ACC112 (cell line): ENCODE measurements around the gene OR52A5.
"Not testable (repeated sequence)": the region's sequence is repeated elsewhere in the genome, so short reads cannot be mapped to it uniquely, and the experiment has no call there.

Source experiments
- H2AFZ ChIP-seq: fragments of 200-600 bp; sonication (generic); one replicate; pipeline ENCODE4 v1.6.0; 2017; ENCODE audit warnings: antibody characterized with exemption, low read length; ENCODE audit not compliant: unreplicated experiment
- H3K27ac ChIP-seq: fragments of 200-600 bp; sonication (generic); 2 replicates; pipeline ENCODE4 v1.5.1; 2014; ENCODE audit warnings: low read depth, mild to moderate bottlenecking, antibody characterized with exemption, low read length, moderate library complexity
- H3K27me3 ChIP-seq: fragments of 200-600 bp; sonication (generic); 2 replicates; pipeline ENCODE4 v1.6.1; 2014; ENCODE audit warnings: mild to moderate bottlenecking, antibody characterized with exemption, low read length, moderate library complexity, mixed read lengths; ENCODE audit not compliant: insufficient read depth
- H3K36me3 ChIP-seq: fragments of 200-600 bp; sonication (generic); 2 replicates; pipeline ENCODE4 v1.6.1; 2016; ENCODE audit warnings: mild to moderate bottlenecking, antibody characterized with exemption, low read length, moderate library complexity, mixed read lengths; ENCODE audit not compliant: insufficient read depth
- H3K4me1 ChIP-seq: fragments of 200-600 bp; sonication (generic); one replicate; pipeline ENCODE4 v1.6.1; 2016; ENCODE audit warnings: low read length, mixed read lengths; ENCODE audit not compliant: insufficient read depth, unreplicated experiment, control insufficient read depth
- H3K4me3 ChIP-seq: fragments of 200-600 bp; sonication (generic); 2 replicates; pipeline ENCODE4 v1.5.1; 2014; ENCODE audit warnings: mild to moderate bottlenecking, low read depth, low read length
- H3K79me2 ChIP-seq: fragments of 200-600 bp; sonication (generic); one replicate; pipeline ENCODE4 v1.6.0; 2016; ENCODE audit warnings: low read length; ENCODE audit not compliant: control insufficient read depth, unreplicated experiment, insufficient read depth

Gene OR52A5

GRCh38 chr11:5153574-5154431 lies 15.6 kb upstream of the OR52A5 start:
- no peak overlapping the region for H2AFZ ChIP-seq
- H3K27me3 ChIP-seq = peaks cover 16% of the 10 kb centered on the region
- H3K4me1 ChIP-seq = no peaks in the 10 kb centered on the region
- H3K4me3 ChIP-seq = no peak overlapping the region
- H3K36me3 ChIP-seq = no peaks in the 10 kb centered on the region
- no peak overlapping the region for H3K27ac ChIP-seq
- H3K79me2 ChIP-seq = no peaks in the 10 kb centered on the region

DNA sequence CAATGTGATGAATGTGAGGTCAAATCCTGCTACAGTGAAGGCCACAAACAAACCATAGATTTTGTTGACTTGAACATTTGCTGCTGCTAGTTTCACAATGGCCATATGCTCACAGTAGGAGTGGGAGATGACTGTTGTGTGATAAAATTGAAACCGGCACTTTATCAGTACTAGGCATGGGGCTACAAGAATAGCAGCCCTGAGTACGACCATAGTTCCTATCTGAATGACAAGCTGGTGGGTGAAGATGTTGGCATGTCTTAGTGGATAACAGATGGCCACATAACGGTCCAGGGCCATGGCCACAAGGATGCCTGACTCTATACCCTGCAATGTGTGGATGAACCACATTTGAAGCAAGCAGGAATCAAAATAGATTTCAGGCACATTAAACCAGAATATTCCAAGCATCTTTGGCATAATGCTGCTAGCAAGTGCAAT lies 13.6 kb upstream of the OR52A5 start:
- peaks cover 16% of the 10 kb centered on the region for H3K27me3 ChIP-seq
- H3K79me2 ChIP-seq = no peaks in the 10 kb centered on the region
- H3K4me1 ChIP-seq = no peaks in the 10 kb centered on the region
- no peak overlapping the region for H2AFZ ChIP-seq
- H3K36me3 ChIP-seq = no peaks in the 10 kb centered on the region
- no peak overlapping the region for H3K27ac ChIP-seq
- H3K4me3 ChIP-seq = no peak overlapping the region

DNA sequence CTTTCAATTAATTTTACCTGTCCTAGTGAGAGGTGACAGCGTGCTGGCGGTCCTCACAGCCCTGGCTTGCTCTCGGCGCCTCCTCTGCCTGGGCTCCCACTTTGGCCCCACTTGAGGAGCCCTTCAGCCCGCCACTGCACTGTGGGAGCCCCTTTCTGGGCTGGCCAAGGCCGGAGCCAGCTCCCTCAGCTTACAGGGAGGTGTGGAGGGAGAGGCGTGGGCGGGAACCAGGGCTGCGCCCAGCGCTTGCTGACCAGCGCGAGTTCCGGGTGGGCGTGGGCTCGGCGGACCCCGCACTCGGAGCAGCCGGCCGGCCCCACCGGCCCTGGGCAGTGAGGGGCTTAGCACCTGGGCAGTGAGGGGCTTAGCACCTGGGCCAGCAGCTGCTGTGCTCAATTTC lies 6.0 kb upstream of the OR52A5 start:
- H3K79me2 ChIP-seq, H3K4me3 ChIP-seq, H3K27me3 ChIP-seq, H2AFZ ChIP-seq, H3K27ac ChIP-seq, H3K36me3 ChIP-seq, H3K4me1 ChIP-seq: not testable (repeated sequence)

DNA sequence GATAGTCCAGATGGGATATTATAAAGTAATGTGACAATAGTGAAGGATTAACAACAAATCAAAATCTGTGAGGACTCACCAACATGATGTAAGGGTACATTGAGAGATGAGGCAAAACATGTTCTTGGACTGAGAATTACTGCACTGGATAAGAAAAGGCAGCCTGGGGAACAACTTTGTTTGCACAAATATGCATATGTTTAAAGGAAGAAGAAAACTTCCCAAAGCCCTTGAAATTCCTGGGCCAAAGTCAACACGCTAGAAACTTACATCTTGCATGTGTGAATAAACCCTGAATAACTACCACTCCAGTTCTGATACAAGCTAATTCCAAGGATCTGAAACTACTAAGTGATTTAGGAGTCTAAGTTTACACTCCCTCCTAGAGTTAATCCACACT lies 1.1 kb downstream of the OR52A5 start:
- H2AFZ ChIP-seq = no peak overlapping the region
- H3K36me3 ChIP-seq = no peaks in the 10 kb centered on the region
- H3K79me2 ChIP-seq = no peaks in the 10 kb centered on the region
- no peaks in the 10 kb centered on the region for H3K4me1 ChIP-seq
- H3K4me3 ChIP-seq = no peak overlapping the region
- no peak overlapping the region for H3K27ac ChIP-seq
- H3K27me3 ChIP-seq = peaks cover 10% of the 10 kb centered on the region; the same call in 1 of the 2 replicates

GRCh38 chr11:5136261-5136660 lies 1.9 kb downstream of the OR52A5 start:
- Histone ChIP-seq H2AFZ (no peak overlapping the region), H3K27me3 (peaks cover 10% of the 10 kb centered on the region; the same call in 1 of the 2 replicates), H3K4me1 (no peaks in the 10 kb centered on the region), H3K27ac (no peak overlapping the region), H3K36me3 (no peaks in the 10 kb centered on the region), H3K79me2 (no peaks in the 10 kb centered on the region), H3K4me3 (no peak overlapping the region)

- Histone ChIP-seq H3K79me2 (no peaks in the 10 kb centered on the region), H3K27ac (no peak overlapping the region), H3K36me3 (no peaks in the 10 kb centered on the region), H2AFZ (no peak overlapping the region), H3K4me3 (no peak overlapping the region), H3K4me1 (no peaks in the 10 kb centered on the region), H3K27me3 (0 out of 2 replicates have a peak, but pooled peaks cover 4% of the 10 kb centered on the region)
Measured at GRCh38 chr11:5131584-5132335, 6.4 kb downstream of the OR52A5 start.

- H3K79me2 ChIP-seq = no peaks in the 10 kb centered on the region
- no peak overlapping the region for H3K27ac ChIP-seq
- no peaks in the 10 kb centered on the region for H3K4me1 ChIP-seq
- no peaks in the 10 kb centered on the region for H3K27me3 ChIP-seq
- H3K36me3 ChIP-seq = no peaks in the 10 kb centered on the region
- no peak overlapping the region for H2AFZ ChIP-seq
- H3K4me3 ChIP-seq = no peak overlapping the region
Measured at GRCh38 chr11:5129457-5129877, 8.7 kb downstream of the OR52A5 start.

- Histone ChIP-seq H3K4me1 (no peaks in the 10 kb centered on the region), H2AFZ (no peak overlapping the region), H3K36me3 (no peaks in the 10 kb centered on the region), H3K27me3 (no peaks in the 10 kb centered on the region), H3K27ac (no peak overlapping the region), H3K79me2 (no peaks in the 10 kb centered on the region), H3K4me3 (no peak overlapping the region)
Measured at GRCh38 chr11:5124891-5125620, 13.1 kb downstream of the OR52A5 start.

DNA sequence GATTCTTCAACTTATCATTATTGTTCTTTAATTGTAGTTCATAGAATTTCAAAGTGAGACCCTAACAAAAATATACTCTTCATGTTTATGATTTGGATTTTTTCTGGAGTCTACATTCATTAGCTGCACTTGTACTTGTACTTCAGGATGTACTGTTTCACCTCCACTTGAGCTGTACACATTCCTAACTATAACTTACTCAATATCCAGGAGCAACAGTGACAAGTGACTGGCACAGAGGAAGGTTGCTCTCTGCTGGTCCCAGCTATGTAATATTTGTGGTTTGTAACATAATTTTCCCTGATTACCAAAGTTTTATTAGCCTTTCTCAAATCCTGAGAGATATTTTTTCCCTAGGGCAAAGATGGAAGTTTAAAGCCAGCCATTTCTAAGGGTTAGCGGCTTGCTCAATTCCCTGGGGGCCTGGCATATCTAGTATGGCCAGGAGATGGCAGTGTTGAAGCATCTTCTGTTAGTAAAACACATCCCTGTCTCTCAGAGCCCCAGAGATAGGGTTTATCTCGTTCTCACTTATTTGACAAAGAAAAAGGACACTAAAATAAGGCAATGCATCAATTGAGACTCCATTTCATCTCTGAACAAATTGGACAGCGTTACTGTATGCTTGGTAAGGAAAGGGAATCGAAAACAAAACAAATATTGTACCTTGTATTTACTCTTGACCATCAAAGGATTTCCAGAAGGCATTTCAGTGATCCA lies 14.2 kb downstream of the OR52A5 start:
- H3K36me3 ChIP-seq = no peaks in the 10 kb centered on the region
- no peak overlapping the region for H3K27ac ChIP-seq
- H3K4me1 ChIP-seq = no peaks in the 10 kb centered on the region
- no peaks in the 10 kb centered on the region for H3K27me3 ChIP-seq
- no peak overlapping the region for H3K4me3 ChIP-seq
- H2AFZ ChIP-seq = peak overlapping the region; percentile 36
- no peaks in the 10 kb centered on the region for H3K79me2 ChIP-seq

GRCh38 chr11:5118893-5119292 lies 19.3 kb downstream of the OR52A5 start:
- H3K4me3 ChIP-seq = no peak overlapping the region
- H3K27me3 ChIP-seq = 0 out of 2 replicates have a peak, but pooled peaks cover 4% of the 10 kb centered on the region
- no peaks in the 10 kb centered on the region for H3K79me2 ChIP-seq
- no peak overlapping the region for H3K27ac ChIP-seq
- no peaks in the 10 kb centered on the region for H3K36me3 ChIP-seq
- H2AFZ ChIP-seq = no peak overlapping the region
- no peaks in the 10 kb centered on the region for H3K4me1 ChIP-seq
